Measurements from ENCODE around the gene NFKBIE. TPM values are rescaled to one million over a fixed set of nuclear protein-coding genes. Genes with fewer than 3 reads are reported as not detected.

NFKBIE gene
- total and polyA plus RNA-seq, 2 of the 13 experiments (the other 11 are each of a cell fraction or from before 2014, with no cell fraction given): 6.7 to 14.5 TPM

DNA sequence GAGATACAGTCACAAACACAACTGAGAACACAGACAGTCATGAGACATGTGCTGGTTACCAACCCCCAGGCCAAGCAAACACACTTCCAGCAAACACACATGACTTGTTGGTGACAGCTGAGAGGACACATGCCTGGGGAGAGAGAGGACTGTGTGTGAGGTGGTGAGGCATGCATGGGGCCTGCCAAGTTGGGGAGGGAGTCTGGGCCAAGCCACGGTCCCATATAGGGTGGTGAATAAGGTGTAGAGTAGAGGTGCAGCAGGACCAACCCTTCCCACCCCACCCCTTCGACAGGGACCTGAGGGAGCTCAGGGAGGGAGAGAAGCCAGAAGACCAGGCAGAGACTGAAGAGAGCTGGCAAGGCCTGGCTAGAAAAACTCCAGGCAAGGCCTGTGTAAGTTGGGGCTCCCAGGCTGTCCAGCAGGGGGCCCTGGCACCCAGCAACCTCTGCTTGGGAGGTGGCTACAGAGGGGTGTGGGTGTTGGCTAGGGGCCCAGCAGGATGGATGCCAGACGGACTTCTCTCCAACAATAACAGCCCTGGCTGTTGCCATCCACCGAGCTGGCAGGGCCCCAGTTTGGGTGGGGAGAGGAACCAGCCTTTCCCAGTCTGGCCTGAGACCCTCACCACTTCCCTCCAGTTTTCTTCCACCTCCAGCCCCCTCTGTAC, 43.9 kb downstream of the NFKBIE start (continued):
- TF ChIP-seq, protein P1, sequence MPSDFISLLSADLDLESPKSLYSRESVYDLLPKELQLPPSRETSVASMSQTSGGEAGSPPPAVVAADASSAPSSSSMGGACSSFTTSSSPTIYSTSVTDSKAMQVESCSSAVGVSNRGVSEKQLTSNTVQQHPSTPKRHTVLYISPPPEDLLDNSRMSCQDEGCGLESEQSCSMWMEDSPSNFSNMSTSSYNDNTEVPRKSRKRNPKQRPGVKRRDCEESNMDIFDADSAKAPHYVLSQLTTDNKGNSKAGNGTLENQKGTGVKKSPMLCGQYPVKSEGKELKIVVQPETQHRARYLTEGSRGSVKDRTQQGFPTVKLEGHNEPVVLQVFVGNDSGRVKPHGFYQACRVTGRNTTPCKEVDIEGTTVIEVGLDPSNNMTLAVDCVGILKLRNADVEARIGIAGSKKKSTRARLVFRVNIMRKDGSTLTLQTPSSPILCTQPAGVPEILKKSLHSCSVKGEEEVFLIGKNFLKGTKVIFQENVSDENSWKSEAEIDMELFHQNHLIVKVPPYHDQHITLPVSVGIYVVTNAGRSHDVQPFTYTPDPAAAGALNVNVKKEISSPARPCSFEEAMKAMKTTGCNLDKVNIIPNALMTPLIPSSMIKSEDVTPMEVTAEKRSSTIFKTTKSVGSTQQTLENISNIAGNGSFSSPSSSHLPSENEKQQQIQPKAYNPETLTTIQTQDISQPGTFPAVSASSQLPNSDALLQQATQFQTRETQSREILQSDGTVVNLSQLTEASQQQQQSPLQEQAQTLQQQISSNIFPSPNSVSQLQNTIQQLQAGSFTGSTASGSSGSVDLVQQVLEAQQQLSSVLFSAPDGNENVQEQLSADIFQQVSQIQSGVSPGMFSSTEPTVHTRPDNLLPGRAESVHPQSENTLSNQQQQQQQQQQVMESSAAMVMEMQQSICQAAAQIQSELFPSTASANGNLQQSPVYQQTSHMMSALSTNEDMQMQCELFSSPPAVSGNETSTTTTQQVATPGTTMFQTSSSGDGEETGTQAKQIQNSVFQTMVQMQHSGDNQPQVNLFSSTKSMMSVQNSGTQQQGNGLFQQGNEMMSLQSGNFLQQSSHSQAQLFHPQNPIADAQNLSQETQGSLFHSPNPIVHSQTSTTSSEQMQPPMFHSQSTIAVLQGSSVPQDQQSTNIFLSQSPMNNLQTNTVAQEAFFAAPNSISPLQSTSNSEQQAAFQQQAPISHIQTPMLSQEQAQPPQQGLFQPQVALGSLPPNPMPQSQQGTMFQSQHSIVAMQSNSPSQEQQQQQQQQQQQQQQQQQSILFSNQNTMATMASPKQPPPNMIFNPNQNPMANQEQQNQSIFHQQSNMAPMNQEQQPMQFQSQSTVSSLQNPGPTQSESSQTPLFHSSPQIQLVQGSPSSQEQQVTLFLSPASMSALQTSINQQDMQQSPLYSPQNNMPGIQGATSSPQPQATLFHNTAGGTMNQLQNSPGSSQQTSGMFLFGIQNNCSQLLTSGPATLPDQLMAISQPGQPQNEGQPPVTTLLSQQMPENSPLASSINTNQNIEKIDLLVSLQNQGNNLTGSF (CRISPR knock-in tag; IDR thresholded peaks at IDR 0.05): no peak
- TF ChIP-seq, protein P2, sequence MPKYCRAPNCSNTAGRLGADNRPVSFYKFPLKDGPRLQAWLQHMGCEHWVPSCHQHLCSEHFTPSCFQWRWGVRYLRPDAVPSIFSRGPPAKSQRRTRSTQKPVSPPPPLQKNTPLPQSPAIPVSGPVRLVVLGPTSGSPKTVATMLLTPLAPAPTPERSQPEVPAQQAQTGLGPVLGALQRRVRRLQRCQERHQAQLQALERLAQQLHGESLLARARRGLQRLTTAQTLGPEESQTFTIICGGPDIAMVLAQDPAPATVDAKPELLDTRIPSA (CRISPR knock-in tag; IDR thresholded peaks at IDR 0.05; ENCODE audit: borderline replicate concordance): no peak
- TF ChIP-seq ZFP90 (CRISPR knock-in tag; IDR thresholded peaks at IDR 0.05; ENCODE audit: borderline replicate concordance) (peak; percentile 40; the same call in 1 of the 2 replicates), SALL2 (CRISPR knock-in tag; IDR thresholded peaks at IDR 0.05) (peak; percentile 5; the same call in 1 of the 2 replicates), PHF5A (CRISPR knock-in tag; IDR thresholded peaks at IDR 0.05; ENCODE audit: low read depth, unreplicated experiment) (peak; percentile 69), ZNF777 (CRISPR knock-in tag; IDR thresholded peaks at IDR 0.05) (peak; percentile 49; the same call in 1 of the 2 replicates), TEAD3 (CRISPR knock-in tag; optimal IDR thresholded peaks at IDR 0.05; ENCODE audit: borderline replicate concordance) (peak; percentile 54), JUNB (CRISPR knock-in tag; IDR thresholded peaks at IDR 0.05; ENCODE audit: borderline replicate concordance) (no peak), SRSF4 (IDR thresholded peaks at IDR 0.05; ENCODE audit: low read depth, low read length, poor library complexity, severe bottlenecking) (no peak), HDAC2 (CRISPR knock-in tag; IDR thresholded peaks at IDR 0.05) (peak; percentile 62; the same call in 1 of the 2 replicates), MTA1 (CRISPR knock-in tag; IDR thresholded peaks at IDR 0.05; ENCODE audit: borderline replicate concordance) (0 out of 2 replicates have a peak, but pooled peaks have one; percentile 19), HNRNPUL1 (IDR thresholded peaks at IDR 0.05; ENCODE audit: low read depth, low read length) (no peak), CREM (IDR thresholded peaks at IDR 0.05) (no peak), CREM (CRISPR knock-in tag; IDR thresholded peaks at IDR 0.05) (no peak), SIN3A (IDR thresholded peaks at IDR 0.05; ENCODE audit: borderline replicate concordance, low read depth, low read length) (no peak), ZNF383 (CRISPR knock-in tag; IDR thresholded peaks at IDR 0.05; ENCODE audit: borderline replicate concordance) (no peak), NFATC3 (CRISPR knock-in tag; IDR thresholded peaks at IDR 0.05) (no peak), MEF2D (CRISPR knock-in tag; IDR thresholded peaks at IDR 0.05) (no peak), ZNF253 (CRISPR knock-in tag; IDR thresholded peaks at IDR 0.05; ENCODE audit: borderline replicate concordance) (no peak), ZNF232 (CRISPR knock-in tag; IDR thresholded peaks at IDR 0.05; ENCODE audit: borderline replicate concordance) (no peak)
- TF ChIP-seq, protein P3, sequence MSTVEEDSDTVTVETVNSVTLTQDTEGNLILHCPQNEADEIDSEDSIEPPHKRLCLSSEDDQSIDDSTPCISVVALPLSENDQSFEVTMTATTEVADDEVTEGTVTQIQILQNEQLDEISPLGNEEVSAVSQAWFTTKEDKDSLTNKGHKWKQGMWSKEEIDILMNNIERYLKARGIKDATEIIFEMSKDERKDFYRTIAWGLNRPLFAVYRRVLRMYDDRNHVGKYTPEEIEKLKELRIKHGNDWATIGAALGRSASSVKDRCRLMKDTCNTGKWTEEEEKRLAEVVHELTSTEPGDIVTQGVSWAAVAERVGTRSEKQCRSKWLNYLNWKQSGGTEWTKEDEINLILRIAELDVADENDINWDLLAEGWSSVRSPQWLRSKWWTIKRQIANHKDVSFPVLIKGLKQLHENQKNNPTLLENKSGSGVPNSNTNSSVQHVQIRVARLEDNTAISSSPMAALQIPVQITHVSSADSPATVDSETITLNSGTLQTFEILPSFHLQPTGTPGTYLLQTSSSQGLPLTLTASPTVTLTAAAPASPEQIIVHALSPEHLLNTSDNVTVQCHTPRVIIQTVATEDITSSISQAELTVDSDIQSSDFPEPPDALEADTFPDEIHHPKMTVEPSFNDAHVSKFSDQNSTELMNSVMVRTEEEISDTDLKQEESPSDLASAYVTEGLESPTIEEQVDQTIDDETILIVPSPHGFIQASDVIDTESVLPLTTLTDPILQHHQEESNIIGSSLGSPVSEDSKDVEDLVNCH (CRISPR knock-in tag; IDR thresholded peaks at IDR 0.05): 0 out of 2 replicates have a peak, but pooled peaks have one; percentile 15

Measured in HepG2 (cell line).